Measurements from ENCODE around the gene PCARE. TPM values are rescaled to one million over a fixed set of nuclear protein-coding genes. Genes with fewer than 3 reads are reported as not detected.
A peak's percentile ranks its signal among the peaks of the same experiment; 100 is the strongest.

The PCARE gene
- total RNA-seq, 2 donors from 2014 or later = 0.09 TPM; not detected in 1

DNA sequence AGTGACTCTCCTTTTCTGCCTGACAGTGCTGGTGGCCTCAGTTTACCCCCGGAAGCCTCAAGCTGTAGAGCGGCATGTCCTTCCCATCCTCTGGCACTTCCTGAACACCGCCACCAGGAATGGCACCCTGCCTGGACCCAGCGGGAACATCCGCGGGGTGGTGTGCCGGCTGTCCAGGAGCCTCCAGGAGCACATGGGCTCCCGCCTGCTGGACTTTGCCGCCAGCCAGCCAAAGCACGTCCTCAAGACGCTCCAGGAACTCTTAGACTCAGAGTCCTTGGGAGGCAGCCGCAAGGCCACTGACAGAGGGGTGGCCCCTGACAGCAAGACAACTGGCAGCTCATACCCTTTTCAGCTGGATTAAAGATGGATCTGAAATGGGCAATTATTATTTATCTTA lies 22.6 kb downstream of the PCARE start:
- H3K4me1 Mint-ChIP-seq = peaks cover 74% of the 10 kb centered on the region
- H3K27me3 ChIP-seq (ENCODE audit: control insufficient read depth, insufficient read depth, low read length, poor library complexity, severe bottlenecking) = no peaks in the 10 kb centered on the region
- no peaks in the 10 kb centered on the region for H3K9me3 ChIP-seq (ENCODE audit: control insufficient read depth, low read length)
- H3K9ac ChIP-seq (ENCODE audit: extremely low read depth, low read length, poor library complexity, severe bottlenecking) = no peak overlapping the region
- H3K4me3 Mint-ChIP-seq = no peak overlapping the region
- peaks cover 27% of the 10 kb centered on the region for H3K4me1 ChIP-seq (ENCODE audit: control insufficient read depth, insufficient read depth, low read length)
- WGBS, 2 experiments (ENCODE audit: insufficient coverage in 1 of 2, insufficient read length in 1 of 2) = 93 to 94% methylated on average over 6 to 12 of the region's 12 CpGs
- H3K27ac Mint-ChIP-seq = no peak overlapping the region
- no peak overlapping the region for H3K27ac ChIP-seq (ENCODE audit: low read depth, low read length)
- TF ChIP-seq, protein P1, sequence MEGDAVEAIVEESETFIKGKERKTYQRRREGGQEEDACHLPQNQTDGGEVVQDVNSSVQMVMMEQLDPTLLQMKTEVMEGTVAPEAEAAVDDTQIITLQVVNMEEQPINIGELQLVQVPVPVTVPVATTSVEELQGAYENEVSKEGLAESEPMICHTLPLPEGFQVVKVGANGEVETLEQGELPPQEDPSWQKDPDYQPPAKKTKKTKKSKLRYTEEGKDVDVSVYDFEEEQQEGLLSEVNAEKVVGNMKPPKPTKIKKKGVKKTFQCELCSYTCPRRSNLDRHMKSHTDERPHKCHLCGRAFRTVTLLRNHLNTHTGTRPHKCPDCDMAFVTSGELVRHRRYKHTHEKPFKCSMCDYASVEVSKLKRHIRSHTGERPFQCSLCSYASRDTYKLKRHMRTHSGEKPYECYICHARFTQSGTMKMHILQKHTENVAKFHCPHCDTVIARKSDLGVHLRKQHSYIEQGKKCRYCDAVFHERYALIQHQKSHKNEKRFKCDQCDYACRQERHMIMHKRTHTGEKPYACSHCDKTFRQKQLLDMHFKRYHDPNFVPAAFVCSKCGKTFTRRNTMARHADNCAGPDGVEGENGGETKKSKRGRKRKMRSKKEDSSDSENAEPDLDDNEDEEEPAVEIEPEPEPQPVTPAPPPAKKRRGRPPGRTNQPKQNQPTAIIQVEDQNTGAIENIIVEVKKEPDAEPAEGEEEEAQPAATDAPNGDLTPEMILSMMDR (conservative IDR thresholded peaks at IDR 0.05) = no peak
- H3K4me3 ChIP-seq (ENCODE audit: low read length) = no peak overlapping the region
- H3K36me3 Mint-ChIP-seq (ENCODE audit: low read depth) = no peaks in the 10 kb centered on the region
- H3K27me3 Mint-ChIP-seq (ENCODE audit: insufficient read depth) = peaks cover 1% of the 10 kb centered on the region
- H3K9me3 Mint-ChIP-seq = no peaks in the 10 kb centered on the region
- DNase-seq = no peak
- no peaks in the 10 kb centered on the region for H3K36me3 ChIP-seq (ENCODE audit: control insufficient read depth, insufficient read depth, low read length)

DNA sequence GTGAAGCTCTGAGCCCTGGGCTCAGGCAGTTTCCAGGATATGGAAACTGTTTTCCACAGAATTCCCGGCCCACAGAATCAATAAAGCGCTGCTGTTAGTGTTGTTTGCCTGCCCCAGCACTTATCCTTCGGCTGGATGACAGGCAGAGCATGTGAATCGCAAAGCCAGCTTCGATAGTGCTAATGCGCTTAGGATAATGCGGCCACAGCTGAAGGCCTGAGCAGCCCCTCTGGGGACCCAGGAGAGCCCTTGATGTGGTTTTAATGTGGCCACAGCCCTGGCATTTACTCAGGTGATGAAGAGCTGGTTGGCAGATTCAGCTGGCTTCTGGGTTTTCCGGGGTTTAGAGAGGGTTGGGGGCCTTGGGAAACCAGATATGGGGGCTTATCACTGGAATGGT lies 23.7 kb downstream of the PCARE start:
- H3K36me3 Mint-ChIP-seq (ENCODE audit: low read depth) = no peaks in the 10 kb centered on the region
- H3K9ac ChIP-seq (ENCODE audit: extremely low read depth, low read length, poor library complexity, severe bottlenecking) = no peak overlapping the region
- peak overlapping the region; percentile 55 for H3K27ac Mint-ChIP-seq

DNA sequence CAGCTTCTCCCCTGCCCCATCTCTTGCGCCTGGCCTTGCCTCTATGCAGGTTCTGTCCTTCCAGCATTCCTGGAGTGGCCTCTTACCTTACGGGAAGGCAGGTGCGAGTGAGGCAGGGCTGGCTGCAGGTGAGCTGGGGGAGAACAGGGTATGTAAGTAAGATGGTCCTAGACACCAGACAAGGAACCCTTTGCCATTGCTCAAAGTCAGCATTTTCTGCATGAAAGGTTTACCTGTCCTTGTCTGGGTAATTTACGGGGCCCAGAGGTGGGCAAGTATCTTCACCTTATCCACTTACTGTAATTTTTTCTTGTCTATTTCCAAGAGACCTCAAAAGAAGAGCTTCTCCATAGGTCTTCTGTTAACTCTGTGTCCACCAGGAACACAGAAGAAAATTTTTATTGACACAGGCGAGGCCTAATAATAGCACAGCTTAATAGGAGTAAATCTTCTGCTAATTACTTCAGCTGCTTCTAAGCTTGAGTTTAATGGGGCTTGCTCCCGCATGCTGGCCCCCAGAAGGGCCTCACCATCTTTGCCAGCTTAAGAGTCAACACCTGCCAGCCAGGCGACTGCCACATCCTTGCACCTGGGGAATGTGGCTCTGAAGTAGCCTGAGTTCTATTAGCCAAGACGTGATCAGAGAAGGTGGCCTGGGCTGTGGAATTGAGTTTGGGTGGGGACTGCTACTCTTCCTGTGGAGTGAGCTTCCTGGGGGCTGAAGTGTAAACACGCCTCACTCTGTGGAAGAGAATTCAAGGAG lies 27.1 kb downstream of the PCARE start:
- TF ChIP-seq, protein P1 (conservative IDR thresholded peaks at IDR 0.05) = no peak
- Mint-ChIP-seq H3K27ac (peak overlapping the region; percentile 50), H3K27me3 (ENCODE audit: insufficient read depth) (peaks cover 1% of the 10 kb centered on the region), H3K4me1 (peaks cover 54% of the 10 kb centered on the region), H3K4me3 (no peak overlapping the region), H3K9me3 (no peaks in the 10 kb centered on the region), H3K36me3 (ENCODE audit: low read depth) (no peaks in the 10 kb centered on the region)
- H3K4me1 ChIP-seq (ENCODE audit: control insufficient read depth, insufficient read depth, low read length) = peaks cover 20% of the 10 kb centered on the region
- H3K9me3 ChIP-seq (ENCODE audit: control insufficient read depth, low read length) = no peaks in the 10 kb centered on the region
- no peak for DNase-seq
- no peaks in the 10 kb centered on the region for H3K27me3 ChIP-seq (ENCODE audit: control insufficient read depth, insufficient read depth, low read length, poor library complexity, severe bottlenecking)
- no peaks in the 10 kb centered on the region for H3K36me3 ChIP-seq (ENCODE audit: control insufficient read depth, insufficient read depth, low read length)
- no peak overlapping the region for H3K27ac ChIP-seq (ENCODE audit: low read depth, low read length)
- 91 to 97% methylated on average over 5 to 9 of the region's 9 CpGs for WGBS, 2 experiments (ENCODE audit: insufficient coverage in 1 of 2, insufficient read length in 1 of 2)
- H3K9ac ChIP-seq (ENCODE audit: extremely low read depth, low read length, poor library complexity, severe bottlenecking) = no peak overlapping the region
- no peak overlapping the region for H3K4me3 ChIP-seq (ENCODE audit: low read length)

More for the DNA sequence above, 23.7 kb downstream of the PCARE start:
- Histone ChIP-seq H3K9me3 (ENCODE audit: control insufficient read depth, low read length) (no peaks in the 10 kb centered on the region), H3K36me3 (ENCODE audit: control insufficient read depth, insufficient read depth, low read length) (no peaks in the 10 kb centered on the region), H3K4me1 (ENCODE audit: control insufficient read depth, insufficient read depth, low read length) (peaks cover 27% of the 10 kb centered on the region), H3K27ac (ENCODE audit: low read depth, low read length) (no peak overlapping the region), H3K4me3 (ENCODE audit: low read length) (no peak overlapping the region), H3K27me3 (ENCODE audit: control insufficient read depth, insufficient read depth, low read length, poor library complexity, severe bottlenecking) (no peaks in the 10 kb centered on the region)
- peaks cover 1% of the 10 kb centered on the region for H3K27me3 Mint-ChIP-seq (ENCODE audit: insufficient read depth)
- H3K4me3 Mint-ChIP-seq = no peak overlapping the region
- no peaks in the 10 kb centered on the region for H3K9me3 Mint-ChIP-seq
- TF ChIP-seq, protein P1 (conservative IDR thresholded peaks at IDR 0.05) = no peak
- peaks cover 69% of the 10 kb centered on the region for H3K4me1 Mint-ChIP-seq
- DNase-seq = no peak
- WGBS, 2 experiments (ENCODE audit: insufficient coverage in 1 of 2, insufficient read length in 1 of 2) = 89 to 98% methylated on average over 8 of the region's 8 CpGs

Measured in endodermal cell (in vitro differentiated cells).